Panc1 (cell line): ENCODE measurements around the gene GPR141.

Source experiments
- POLR2AphosphoS5 ChIP-seq: IDR thresholded peaks from 2 replicates; pipeline ENCODE4 v1.6.1; 2012; ENCODE audit warnings: mild to moderate bottlenecking, low read depth, low read length, moderate library complexity
- TCF7L2 ChIP-seq: IDR thresholded peaks from 2 replicates; pipeline ENCODE4 v1.6.1; 2011; ENCODE audit warnings: mild to moderate bottlenecking, low read depth, low read length, inconsistent platforms
- TF ChIP-seq, protein P1 (sequence below): fragments of 450-650 bp; IDR thresholded peaks from 2 replicates; pipeline ENCODE4 v1.5.1; 2017; ENCODE audit warnings: mild to moderate bottlenecking
- TF ChIP-seq, protein P2 (sequence below), 2 experiments: IDR thresholded peaks; 2 replicates each; pipeline ENCODE4 v1.6.1; 2011 to 2012; ENCODE audit warnings: low read depth in 2 of 2, control low read depth in 1 of 2, low read length in 1 of 2, mild to moderate bottlenecking in 1 of 2, moderate library complexity in 1 of 2; ENCODE audit not compliant: insufficient read depth in 1 of 2

DNA sequence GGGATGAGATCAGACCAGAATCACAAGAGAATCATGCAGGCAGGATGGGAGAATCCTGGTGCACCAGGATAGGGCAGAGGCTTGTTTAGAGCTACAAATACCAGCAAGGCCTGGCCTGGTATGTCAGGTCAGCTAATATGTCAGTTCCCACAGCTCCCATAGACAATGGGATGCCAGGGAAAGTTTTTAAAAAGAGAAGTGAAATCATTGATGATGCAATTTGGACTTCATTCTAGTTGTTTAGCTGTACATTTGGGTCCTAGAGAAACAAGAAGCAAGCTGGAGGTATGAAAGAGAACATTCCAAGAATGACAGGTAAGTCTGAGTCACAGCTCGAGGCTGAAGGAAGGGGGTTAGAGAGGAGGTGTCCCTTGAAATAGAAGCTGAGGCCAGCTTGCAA lies 45.2 kb downstream of the GPR141 start:
- TF ChIP-seq, protein P1, sequence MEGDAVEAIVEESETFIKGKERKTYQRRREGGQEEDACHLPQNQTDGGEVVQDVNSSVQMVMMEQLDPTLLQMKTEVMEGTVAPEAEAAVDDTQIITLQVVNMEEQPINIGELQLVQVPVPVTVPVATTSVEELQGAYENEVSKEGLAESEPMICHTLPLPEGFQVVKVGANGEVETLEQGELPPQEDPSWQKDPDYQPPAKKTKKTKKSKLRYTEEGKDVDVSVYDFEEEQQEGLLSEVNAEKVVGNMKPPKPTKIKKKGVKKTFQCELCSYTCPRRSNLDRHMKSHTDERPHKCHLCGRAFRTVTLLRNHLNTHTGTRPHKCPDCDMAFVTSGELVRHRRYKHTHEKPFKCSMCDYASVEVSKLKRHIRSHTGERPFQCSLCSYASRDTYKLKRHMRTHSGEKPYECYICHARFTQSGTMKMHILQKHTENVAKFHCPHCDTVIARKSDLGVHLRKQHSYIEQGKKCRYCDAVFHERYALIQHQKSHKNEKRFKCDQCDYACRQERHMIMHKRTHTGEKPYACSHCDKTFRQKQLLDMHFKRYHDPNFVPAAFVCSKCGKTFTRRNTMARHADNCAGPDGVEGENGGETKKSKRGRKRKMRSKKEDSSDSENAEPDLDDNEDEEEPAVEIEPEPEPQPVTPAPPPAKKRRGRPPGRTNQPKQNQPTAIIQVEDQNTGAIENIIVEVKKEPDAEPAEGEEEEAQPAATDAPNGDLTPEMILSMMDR = no peak
- TF ChIP-seq POLR2AphosphoS5 = no peak
- TF ChIP-seq, protein P2, sequence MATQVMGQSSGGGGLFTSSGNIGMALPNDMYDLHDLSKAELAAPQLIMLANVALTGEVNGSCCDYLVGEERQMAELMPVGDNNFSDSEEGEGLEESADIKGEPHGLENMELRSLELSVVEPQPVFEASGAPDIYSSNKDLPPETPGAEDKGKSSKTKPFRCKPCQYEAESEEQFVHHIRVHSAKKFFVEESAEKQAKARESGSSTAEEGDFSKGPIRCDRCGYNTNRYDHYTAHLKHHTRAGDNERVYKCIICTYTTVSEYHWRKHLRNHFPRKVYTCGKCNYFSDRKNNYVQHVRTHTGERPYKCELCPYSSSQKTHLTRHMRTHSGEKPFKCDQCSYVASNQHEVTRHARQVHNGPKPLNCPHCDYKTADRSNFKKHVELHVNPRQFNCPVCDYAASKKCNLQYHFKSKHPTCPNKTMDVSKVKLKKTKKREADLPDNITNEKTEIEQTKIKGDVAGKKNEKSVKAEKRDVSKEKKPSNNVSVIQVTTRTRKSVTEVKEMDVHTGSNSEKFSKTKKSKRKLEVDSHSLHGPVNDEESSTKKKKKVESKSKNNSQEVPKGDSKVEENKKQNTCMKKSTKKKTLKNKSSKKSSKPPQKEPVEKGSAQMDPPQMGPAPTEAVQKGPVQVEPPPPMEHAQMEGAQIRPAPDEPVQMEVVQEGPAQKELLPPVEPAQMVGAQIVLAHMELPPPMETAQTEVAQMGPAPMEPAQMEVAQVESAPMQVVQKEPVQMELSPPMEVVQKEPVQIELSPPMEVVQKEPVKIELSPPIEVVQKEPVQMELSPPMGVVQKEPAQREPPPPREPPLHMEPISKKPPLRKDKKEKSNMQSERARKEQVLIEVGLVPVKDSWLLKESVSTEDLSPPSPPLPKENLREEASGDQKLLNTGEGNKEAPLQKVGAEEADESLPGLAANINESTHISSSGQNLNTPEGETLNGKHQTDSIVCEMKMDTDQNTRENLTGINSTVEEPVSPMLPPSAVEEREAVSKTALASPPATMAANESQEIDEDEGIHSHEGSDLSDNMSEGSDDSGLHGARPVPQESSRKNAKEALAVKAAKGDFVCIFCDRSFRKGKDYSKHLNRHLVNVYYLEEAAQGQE (IDR thresholded peaks at IDR 0.05; ENCODE audit: insufficient read depth in 1 of 2, low read depth in 2 of 2, low read length in 1 of 2) = no peak
- TF ChIP-seq TCF7L2 = no peak
